Measurements from ENCODE around the gene ARMC7.

ARMC7 gene

GRCh38 chr17:75115555-75115954 lies 5.8 kb downstream of the ARMC7 start:
- ChIA-PET POLR2A (interaction anchor here (1.6 to 1.8 kb wide), 2 partner anchors 16 to 124 kb away, joined by 5 read pairs; partner anchors contain the start of gene NT5C), CTCF (interaction anchor here (0.7 to 9.4 kb wide), 21 partner anchors 8 to 297 kb away, joined by 3 to 231 read pairs (median 18); partner anchors contain the start of genes GGA3, MIF4GD, MRPS7 and NT5C)
- TF ChIP-seq, protein P1, sequence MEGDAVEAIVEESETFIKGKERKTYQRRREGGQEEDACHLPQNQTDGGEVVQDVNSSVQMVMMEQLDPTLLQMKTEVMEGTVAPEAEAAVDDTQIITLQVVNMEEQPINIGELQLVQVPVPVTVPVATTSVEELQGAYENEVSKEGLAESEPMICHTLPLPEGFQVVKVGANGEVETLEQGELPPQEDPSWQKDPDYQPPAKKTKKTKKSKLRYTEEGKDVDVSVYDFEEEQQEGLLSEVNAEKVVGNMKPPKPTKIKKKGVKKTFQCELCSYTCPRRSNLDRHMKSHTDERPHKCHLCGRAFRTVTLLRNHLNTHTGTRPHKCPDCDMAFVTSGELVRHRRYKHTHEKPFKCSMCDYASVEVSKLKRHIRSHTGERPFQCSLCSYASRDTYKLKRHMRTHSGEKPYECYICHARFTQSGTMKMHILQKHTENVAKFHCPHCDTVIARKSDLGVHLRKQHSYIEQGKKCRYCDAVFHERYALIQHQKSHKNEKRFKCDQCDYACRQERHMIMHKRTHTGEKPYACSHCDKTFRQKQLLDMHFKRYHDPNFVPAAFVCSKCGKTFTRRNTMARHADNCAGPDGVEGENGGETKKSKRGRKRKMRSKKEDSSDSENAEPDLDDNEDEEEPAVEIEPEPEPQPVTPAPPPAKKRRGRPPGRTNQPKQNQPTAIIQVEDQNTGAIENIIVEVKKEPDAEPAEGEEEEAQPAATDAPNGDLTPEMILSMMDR (IDR thresholded peaks at IDR 0.05; ENCODE audit: insufficient read depth, low read length, missing control alignments) = no peak
- no peak for DNase-seq (ENCODE audit: low read depth, low spot score)
- H3K4me3 ChIP-seq (ENCODE audit: low read depth, low read length) = no peak overlapping the region

DNA sequence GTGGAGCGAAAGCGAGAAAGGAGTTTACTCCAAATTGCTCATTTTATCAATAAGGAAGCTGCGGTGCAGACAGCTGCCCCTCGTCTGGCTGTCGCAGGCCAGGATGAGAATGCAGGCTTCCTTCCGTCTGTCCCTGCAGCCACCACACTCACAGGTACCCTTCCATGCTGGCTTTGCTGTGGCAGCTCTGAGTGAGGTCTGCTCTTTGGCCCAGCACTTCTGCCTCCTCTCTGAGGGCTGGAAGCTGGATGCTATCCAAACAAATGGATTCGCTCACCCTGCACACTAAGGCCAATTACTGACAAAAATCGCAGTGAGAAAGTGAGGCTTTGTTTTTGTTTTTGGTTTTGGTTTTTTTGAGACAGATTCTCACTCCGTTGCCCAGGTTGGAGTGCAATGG lies 7.0 kb downstream of the ARMC7 start:
- TF ChIP-seq, protein P1 (IDR thresholded peaks at IDR 0.05; ENCODE audit: insufficient read depth, low read length, missing control alignments) = no peak
- ChIA-PET CTCF (interaction anchor here (1.2 to 9.4 kb wide), 9 partner anchors 7 to 295 kb away, joined by 3 to 231 read pairs (median 95); partner anchors contain the start of genes MIF4GD, NT5C and NUP85), POLR2A (interaction anchor here (0.6 to 1.6 kb wide), 2 partner anchors 14 to 60 kb away, joined by 3 to 5 read pairs; partner anchors contain the start of gene NT5C)
- no peak for DNase-seq (ENCODE audit: low read depth, low spot score)
- H3K4me3 ChIP-seq (ENCODE audit: low read depth, low read length) = no peak overlapping the region

GRCh38 chr17:75118307-75118706 lies 8.5 kb downstream of the ARMC7 start:
- no peak overlapping the region for H3K4me3 ChIP-seq (ENCODE audit: low read depth, low read length)
- TF ChIP-seq, protein P1 (IDR thresholded peaks at IDR 0.05; ENCODE audit: insufficient read depth, low read length, missing control alignments) = no peak
- CTCF ChIA-PET = interaction anchor here (9.2 to 10.3 kb wide), 4 partner anchors 5 to 85 kb away, joined by 105 to 231 read pairs (median 142); partner anchors contain the start of genes ARMC7, NT5C and NUP85
- POLR2A ChIA-PET = no interaction called here
- no peak for DNase-seq (ENCODE audit: low read depth, low spot score)

GRCh38 chr17:75124041-75124818 lies 14.5 kb downstream of the ARMC7 start:
- no peak overlapping the region for H3K4me3 ChIP-seq (ENCODE audit: low read depth, low read length)
- ChIA-PET CTCF (interaction anchor here (1.0 to 10.3 kb wide), 6 partner anchors 10 to 83 kb away, joined by 3 to 142 read pairs (median 4); partner anchors contain the start of gene ARMC7), POLR2A (interaction anchor here (0.6 to 3.0 kb wide), 3 partner anchors 10 to 543 kb away, joined by 3 to 19 read pairs (median 3); partner anchors contain the start of genes ARMC7, RECQL5 and SAP30BP)
- TF ChIP-seq, protein P1 (IDR thresholded peaks at IDR 0.05; ENCODE audit: insufficient read depth, low read length, missing control alignments) = no peak
- DNase-seq (ENCODE audit: low read depth, low spot score) = no peak

GRCh38 chr17:75124819-75125162 lies 15.0 kb downstream of the ARMC7 start:
- ChIA-PET POLR2A (interaction anchor here (3.0 kb wide), 1 partner anchor 11 kb away, joined by 19 read pairs; no protein-coding TSS in a partner anchor), CTCF (interaction anchor here (1.0 to 10.3 kb wide), 5 partner anchors 11 to 82 kb away, joined by 3 to 142 read pairs (median 4); partner anchors contain the start of gene ARMC7)
- TF ChIP-seq, protein P1 (IDR thresholded peaks at IDR 0.05; ENCODE audit: insufficient read depth, low read length, missing control alignments) = no peak
- H3K4me3 ChIP-seq (ENCODE audit: low read depth, low read length) = no peak overlapping the region
- DNase-seq (ENCODE audit: low read depth, low spot score) = no peak

- POLR2A ChIA-PET = interaction anchor here (0.9 to 3.0 kb wide), 2 partner anchors 12 to 17 kb away, joined by 4 to 19 read pairs; no protein-coding TSS in a partner anchor
- no peak overlapping the region for H3K4me3 ChIP-seq (ENCODE audit: low read depth, low read length)
- CTCF ChIA-PET = interaction anchor here (1.4 to 10.3 kb wide), 2 partner anchors 11 to 12 kb away, joined by 3 to 142 read pairs; partner anchors contain the start of gene ARMC7
- TF ChIP-seq, protein P1 (IDR thresholded peaks at IDR 0.05; ENCODE audit: insufficient read depth, low read length, missing control alignments) = no peak
- DNase-seq (ENCODE audit: low read depth, low spot score) = no peak
Observed at GRCh38 chr17:75125984-75126383, 16.2 kb downstream of the ARMC7 start.

All from AG04449 (cell line).